SK-N-DZ (cell line): ENCODE results near the gene BMPR1A.
"Not testable (repeated sequence)": the region's sequence is repeated elsewhere in the genome, so short reads cannot be mapped to it uniquely, and the experiment has no call there.

Source experiments
- DNase-seq: peaks from one replicate; pipeline ENCODE4 v3.0.0-alpha.2; 2015; ENCODE audit warnings: low spot score

Gene BMPR1A

GRCh38 chr10:86940076-86940475 lies 183.7 kb downstream of the BMPR1A start:
- not testable (repeated sequence) for DNase-seq

- no peak for DNase-seq
These were observed 184.3 kb downstream of the BMPR1A start for GRCh38 chr10:86940677-86941076.

- DNase-seq: no peak
These were observed 185.0 kb downstream of the BMPR1A start for GRCh38 chr10:86941426-86941825.

GRCh38 chr10:86941991-86942421 lies 185.6 kb downstream of the BMPR1A start:
- no peak for DNase-seq

GRCh38 chr10:86942441-86943315 lies 186.3 kb downstream of the BMPR1A start:
- no peak for DNase-seq

GRCh38 chr10:86943316-86944030 lies 187.1 kb downstream of the BMPR1A start:
- DNase-seq: no peak

- DNase-seq: no peak
These were observed 187.6 kb downstream of the BMPR1A start for GRCh38 chr10:86944031-86944419.

GRCh38 chr10:86944471-86944870 lies 188.1 kb downstream of the BMPR1A start:
- DNase-seq: no peak

GRCh38 chr10:86944907-86945306 lies 188.5 kb downstream of the BMPR1A start:
- no peak for DNase-seq

GRCh38 chr10:86945361-86946212 lies 189.2 kb downstream of the BMPR1A start:
- peak; percentile 68 for DNase-seq

GRCh38 chr10:86946213-86947155 lies 190.1 kb downstream of the BMPR1A start:
- no peak for DNase-seq

GRCh38 chr10:86947806-86948205 lies 191.4 kb downstream of the BMPR1A start:
- not testable (repeated sequence) for DNase-seq

- DNase-seq: no peak
These were observed 193.9 kb downstream of the BMPR1A start for GRCh38 chr10:86950349-86950748.

GRCh38 chr10:86951184-86951761 lies 194.9 kb downstream of the BMPR1A start:
- DNase-seq: no peak

GRCh38 chr10:86952106-86952505 lies 195.7 kb downstream of the BMPR1A start:
- no peak for DNase-seq

- not testable (repeated sequence) for DNase-seq
These were observed 196.3 kb downstream of the BMPR1A start for GRCh38 chr10:86952697-86953096.

GRCh38 chr10:86953747-86954680 lies 197.6 kb downstream of the BMPR1A start:
- DNase-seq: peak; percentile 96

GRCh38 chr10:86954681-86955500 lies 198.5 kb downstream of the BMPR1A start:
- DNase-seq: peak; percentile 56
